ENCODE results near the gene STAT5B. TPM values are rescaled to one million over a fixed set of nuclear protein-coding genes. Genes with fewer than 3 reads are reported as not detected.

STAT5B gene
- total RNA-seq, 1 experiment from 2014 or later: 42.9 TPM

- no peaks in the 10 kb centered on the region for H3K9me3 Mint-ChIP-seq
Observed at GRCh38 chr17:42253578-42253977, 22.6 kb downstream of the STAT5B start.

More at GRCh38 chr17:42253578-42253977, 22.6 kb downstream of the STAT5B start:
- H4K91ac ChIP-seq (ENCODE audit: insufficient read length, low read depth, low read length): no peak overlapping the region
- no peak overlapping the region for H3K4me3 Mint-ChIP-seq
- no peaks in the 10 kb centered on the region for H3K4me1 ChIP-seq (ENCODE audit: insufficient read depth, low read length)
- H3K9ac ChIP-seq (ENCODE audit: extremely low read depth, insufficient read length, low read length): no peak overlapping the region
- H2BK120ac ChIP-seq (ENCODE audit: low read depth, low read length, poor library complexity, severe bottlenecking): no peak overlapping the region
- H3K18ac ChIP-seq (ENCODE audit: insufficient read length, low read depth, low read length): no peak overlapping the region
- no peaks in the 10 kb centered on the region for H3K27me3 Mint-ChIP-seq (ENCODE audit: low read depth)
- TF ChIP-seq CTCF (conservative IDR thresholded peaks at IDR 0.05): no peak
- H2AK5ac ChIP-seq (ENCODE audit: insufficient read length, low read length): no peak overlapping the region
- no peak overlapping the region for H3K14ac ChIP-seq (ENCODE audit: insufficient read depth, low read length)
- H3K27me3 ChIP-seq (ENCODE audit: insufficient read depth, low read length): no peaks in the 10 kb centered on the region
- H2BK15ac ChIP-seq (ENCODE audit: low read depth, low read length): no peak overlapping the region
- no peaks in the 10 kb centered on the region for H3K23me2 ChIP-seq (ENCODE audit: insufficient read length, low read depth, low read length, poor library complexity, severe bottlenecking)
- H3K79me1 ChIP-seq (ENCODE audit: insufficient read depth, low read depth, low read length, poor library complexity, severe bottlenecking): no peaks in the 10 kb centered on the region
- peaks cover 22 to 26% of the 10 kb centered on the region in 2 experiments for H3K4me1 Mint-ChIP-seq
- H4K20me1 ChIP-seq (ENCODE audit: control insufficient read depth, insufficient read depth, insufficient read length): no peaks in the 10 kb centered on the region
- H2BK5ac ChIP-seq (ENCODE audit: insufficient read length, low read length): no peak overlapping the region
- no peak overlapping the region for H3K27ac ChIP-seq (ENCODE audit: insufficient read length, low read depth, low read length)
- no peak overlapping the region for H3T11ph ChIP-seq (ENCODE audit: low read length)
- no peaks in the 10 kb centered on the region for H3K36me3 Mint-ChIP-seq (ENCODE audit: insufficient read depth in 1 of 3, low read depth in 3 of 3)
- H3K79me2 ChIP-seq (ENCODE audit: insufficient read depth, low read length): peaks cover 3% of the 10 kb centered on the region; the same call in 1 of the 2 replicates
- no CpG with 5 or more reads among the region's 5 CpGs for WGBS (ENCODE audit: extremely low coverage, insufficient read length, low lambda C conversion rate)
- DNase-seq: no peak
- H3K4ac ChIP-seq (ENCODE audit: low read depth, low read length): no peak overlapping the region
- H2BK20ac ChIP-seq (ENCODE audit: low read depth, low read length, poor library complexity, severe bottlenecking): no peak overlapping the region
- no peak overlapping the region for H4K8ac ChIP-seq (replicated peaks; ENCODE audit: insufficient read length, low read depth, low read length)
- no peaks in the 10 kb centered on the region for H3K9me3 ChIP-seq (ENCODE audit: control insufficient read depth, low read depth, low read length)
- H3K23ac ChIP-seq (ENCODE audit: insufficient read length, low read depth, low read length): no peak overlapping the region
- H3K27ac Mint-ChIP-seq: no peak overlapping the region; a peak in 1 of 7 replicates
- H2AFZ ChIP-seq (ENCODE audit: low read length): no peak overlapping the region
- H3K56ac ChIP-seq (ENCODE audit: insufficient read length, low read depth, low read length): no peak overlapping the region
- no peak overlapping the region for H3K4me2 ChIP-seq (ENCODE audit: insufficient read depth, insufficient read length, low read length)
- no peak overlapping the region for H2BK12ac ChIP-seq (ENCODE audit: insufficient read length, low read depth, low read length)
- no peak overlapping the region for H4K5ac ChIP-seq (ENCODE audit: insufficient read length, low read depth, low read length)

Measured in H9 (cell line).